GM19240 (cell line): ENCODE measurements around the gene PPM1A.

Experiments used
- DNase-seq: peaks from one replicate; pipeline ENCODE4 v3.0.0; 2011; ENCODE audit warnings: low spot score; ENCODE audit not compliant: insufficient read length

Gene PPM1A

GRCh38 chr14:60265163-60265562, 16.1 kb downstream of the PPM1A start:
- DNase-seq, result no peak

GRCh38 chr14:60266021-60266937, 17.3 kb downstream of the PPM1A start:
- DNase-seq, result no peak

GRCh38 chr14:60272177-60272576, 23.2 kb downstream of the PPM1A start:
- DNase-seq, result no peak

- DNase-seq, result no peak
Observed at GRCh38 chr14:60273956-60274355, 24.9 kb downstream of the PPM1A start.

- no peak for DNase-seq
Observed at GRCh38 chr14:60274448-60274847, 25.4 kb downstream of the PPM1A start.

- no peak for DNase-seq
Observed at GRCh38 chr14:60275932-60276331, 26.9 kb downstream of the PPM1A start.

GRCh38 chr14:60276347-60276746, 27.3 kb downstream of the PPM1A start:
- DNase-seq, result no peak

- no peak for DNase-seq
Observed at GRCh38 chr14:60277605-60278190, 28.7 kb downstream of the PPM1A start.

- DNase-seq, result no peak
Observed at GRCh38 chr14:60278350-60278749, 29.3 kb downstream of the PPM1A start.

GRCh38 chr14:60287452-60287851, 38.4 kb downstream of the PPM1A start:
- no peak for DNase-seq

- DNase-seq, result no peak
Observed at GRCh38 chr14:60288279-60288678, 39.3 kb downstream of the PPM1A start.

GRCh38 chr14:60294411-60295069, 45.5 kb downstream of the PPM1A start:
- no peak for DNase-seq

GRCh38 chr14:60300019-60300418, 51.0 kb downstream of the PPM1A start:
- no peak for DNase-seq

- no peak for DNase-seq
Observed at GRCh38 chr14:60301685-60302084, 52.7 kb downstream of the PPM1A start.

- DNase-seq, result no peak
Observed at GRCh38 chr14:60302663-60303062, 53.6 kb downstream of the PPM1A start.

- no peak for DNase-seq
Observed at GRCh38 chr14:60303745-60304144, 54.7 kb downstream of the PPM1A start.

GRCh38 chr14:60304509-60304908, 55.5 kb downstream of the PPM1A start:
- no peak for DNase-seq

GRCh38 chr14:60309867-60310552, 61.0 kb downstream of the PPM1A start:
- DNase-seq, result no peak

- no peak for DNase-seq
Observed at GRCh38 chr14:60311417-60311816, 62.4 kb downstream of the PPM1A start.

- no peak for DNase-seq
Observed at GRCh38 chr14:60313093-60313492, 64.1 kb downstream of the PPM1A start.

- DNase-seq, result no peak
Observed at GRCh38 chr14:60315196-60315990, 66.4 kb downstream of the PPM1A start.
